ENCODE results near the gene STK32B.

STK32B gene

DNA sequence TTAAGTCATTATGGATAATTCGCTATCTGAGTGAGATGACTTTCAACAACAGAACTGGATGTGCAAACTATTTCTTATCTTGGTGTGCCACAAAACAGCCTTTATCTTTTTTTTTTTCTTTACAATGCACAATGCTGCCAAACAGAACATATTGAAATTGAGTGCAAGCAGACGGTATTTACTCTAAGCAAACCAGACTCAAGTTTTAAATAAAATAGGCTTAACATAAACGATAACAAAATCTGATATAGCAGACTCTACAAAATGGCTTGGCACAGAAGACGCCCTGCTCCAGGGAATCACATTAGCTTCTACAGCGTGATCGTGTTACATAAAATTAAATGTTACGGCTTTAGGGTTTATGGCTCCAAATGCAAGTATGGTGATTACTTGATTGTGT is 9.6 kb upstream of the STK32B start:
- Histone ChIP-seq H3K4me3 (ENCODE audit: low read length, poor library complexity, severe bottlenecking) (no peak overlapping the region), H3K79me2 (ENCODE audit: insufficient read depth, low read length) (no peaks in the 10 kb centered on the region), H3K9me3 (ENCODE audit: insufficient read depth, low read depth, low read length) (no peaks in the 10 kb centered on the region; the same call in 1 of the 2 replicates), H2AFZ (ENCODE audit: low read length) (no peak overlapping the region), H3K4me2 (ENCODE audit: low read depth, low read length, poor library complexity, severe bottlenecking) (no peak overlapping the region), H3K36me3 (ENCODE audit: insufficient read depth, low read length) (no peaks in the 10 kb centered on the region), H3K27me3 (ENCODE audit: insufficient read depth, low read length, poor library complexity, severe bottlenecking) (no peaks in the 10 kb centered on the region), H3K9me2 (replicated peaks; ENCODE audit: low read depth, low read length) (no peaks in the 10 kb centered on the region), H3K9ac (ENCODE audit: low read depth, low read length, poor library complexity, severe bottlenecking) (no peak overlapping the region), H3F3A (ENCODE audit: low read depth) (no peaks in the 10 kb centered on the region), H3K4me1 (ENCODE audit: insufficient read depth, low read length, poor library complexity, severe bottlenecking) (no peaks in the 10 kb centered on the region), H4K20me1 (ENCODE audit: insufficient read depth, low read length, poor library complexity, severe bottlenecking) (no peaks in the 10 kb centered on the region)
- TF ChIP-seq CTCF (conservative IDR thresholded peaks at IDR 0.05; ENCODE audit: low read length) = no peak
- no peak for TF ChIP-seq EZH2phosphoT487 (IDR thresholded peaks at IDR 0.05; ENCODE audit: borderline replicate concordance)

DNA sequence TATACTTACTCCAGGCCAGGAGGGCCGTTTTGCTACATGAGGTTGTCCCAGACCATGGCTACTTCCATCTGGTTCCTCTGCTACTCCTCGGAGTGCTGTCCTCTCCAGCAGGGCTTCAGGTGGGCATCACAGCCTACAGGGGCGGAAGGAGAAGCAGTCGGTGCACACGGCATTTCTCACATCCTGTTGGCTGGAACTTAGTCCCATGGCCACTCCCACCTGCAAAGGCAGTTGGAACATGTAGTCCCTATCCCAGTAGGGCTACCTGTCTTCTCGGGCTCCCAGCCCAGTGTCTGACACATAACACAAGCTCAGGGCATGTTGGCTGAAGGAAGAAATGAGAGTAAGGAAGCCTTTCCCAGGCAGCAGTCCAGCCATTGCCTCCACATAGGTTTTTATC is 7.7 kb upstream of the STK32B start:
- H3K9ac ChIP-seq (ENCODE audit: low read depth, low read length, poor library complexity, severe bottlenecking) = no peak overlapping the region

DNA sequence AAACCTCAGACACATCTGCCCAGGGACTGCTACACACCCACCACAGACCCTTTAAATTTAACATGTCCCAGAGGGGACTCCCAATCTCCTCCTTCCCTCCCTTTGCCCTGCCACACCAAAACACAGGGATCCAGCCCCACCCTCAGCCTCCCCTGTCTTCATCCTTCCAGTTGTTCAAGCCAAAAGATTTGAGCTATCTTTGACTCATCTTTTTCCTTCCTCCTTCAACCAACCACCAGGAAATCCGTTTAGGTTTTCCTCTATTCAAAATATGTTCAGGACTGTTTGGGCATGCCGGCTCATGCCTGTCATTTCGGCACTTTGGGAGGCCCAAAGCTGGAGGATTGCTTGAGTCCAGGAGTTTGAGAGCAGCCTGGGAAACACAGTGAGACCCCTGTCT is 6.9 kb upstream of the STK32B start:
- Histone ChIP-seq H4K20me1 (ENCODE audit: insufficient read depth, low read length, poor library complexity, severe bottlenecking) (no peaks in the 10 kb centered on the region), H2AFZ (ENCODE audit: low read length) (no peak overlapping the region), H3K4me3 (ENCODE audit: low read length, poor library complexity, severe bottlenecking) (no peak overlapping the region), H3K9ac (ENCODE audit: low read depth, low read length, poor library complexity, severe bottlenecking) (no peak overlapping the region), H3K4me2 (ENCODE audit: low read depth, low read length, poor library complexity, severe bottlenecking) (no peak overlapping the region), H3K4me1 (ENCODE audit: insufficient read depth, low read length, poor library complexity, severe bottlenecking) (no peaks in the 10 kb centered on the region), H3K9me2 (replicated peaks; ENCODE audit: low read depth, low read length) (no peaks in the 10 kb centered on the region), H3F3A (ENCODE audit: low read depth) (no peaks in the 10 kb centered on the region), H3K9me3 (ENCODE audit: insufficient read depth, low read depth, low read length) (no peaks in the 10 kb centered on the region; the same call in 1 of the 2 replicates), H3K79me2 (ENCODE audit: insufficient read depth, low read length) (no peaks in the 10 kb centered on the region), H3K27me3 (ENCODE audit: insufficient read depth, low read length, poor library complexity, severe bottlenecking) (no peaks in the 10 kb centered on the region), H3K36me3 (ENCODE audit: insufficient read depth, low read length) (no peaks in the 10 kb centered on the region)
- TF ChIP-seq EZH2phosphoT487 (IDR thresholded peaks at IDR 0.05; ENCODE audit: borderline replicate concordance) = no peak
- no peak for TF ChIP-seq CTCF (conservative IDR thresholded peaks at IDR 0.05; ENCODE audit: low read length)

More for the DNA sequence above, 7.7 kb upstream of the STK32B start:
- Histone ChIP-seq H3K79me2 (ENCODE audit: insufficient read depth, low read length) (no peaks in the 10 kb centered on the region), H3K9me3 (ENCODE audit: insufficient read depth, low read depth, low read length) (no peaks in the 10 kb centered on the region; the same call in 1 of the 2 replicates), H4K20me1 (ENCODE audit: insufficient read depth, low read length, poor library complexity, severe bottlenecking) (no peaks in the 10 kb centered on the region), H3K4me1 (ENCODE audit: insufficient read depth, low read length, poor library complexity, severe bottlenecking) (no peaks in the 10 kb centered on the region), H2AFZ (ENCODE audit: low read length) (no peak overlapping the region), H3K4me3 (ENCODE audit: low read length, poor library complexity, severe bottlenecking) (no peak overlapping the region), H3F3A (ENCODE audit: low read depth) (no peaks in the 10 kb centered on the region), H3K36me3 (ENCODE audit: insufficient read depth, low read length) (no peaks in the 10 kb centered on the region), H3K27me3 (ENCODE audit: insufficient read depth, low read length, poor library complexity, severe bottlenecking) (no peaks in the 10 kb centered on the region), H3K9me2 (replicated peaks; ENCODE audit: low read depth, low read length) (no peaks in the 10 kb centered on the region), H3K4me2 (ENCODE audit: low read depth, low read length, poor library complexity, severe bottlenecking) (no peak overlapping the region)
- TF ChIP-seq CTCF (conservative IDR thresholded peaks at IDR 0.05; ENCODE audit: low read length) = no peak
- TF ChIP-seq EZH2phosphoT487 (IDR thresholded peaks at IDR 0.05; ENCODE audit: borderline replicate concordance) = no peak

Measured in Loucy (cell line).